Fibroblast of lung (primary cell): Measurements from ENCODE around the gene SEZ6L. TPM values are rescaled to one million over a fixed set of nuclear protein-coding genes. Genes with fewer than 3 reads are reported as not detected.

ENCODE experiments used
- DNase-seq, 2 donors: peaks; one replicate each; pipeline versions ENCODE4 v3.0.0 to v3.0.0-alpha.2; 2010; ENCODE audit warnings: low read depth in 2 of 2
- H2AFZ ChIP-seq: 2 replicates; pipeline ENCODE4 v1.5.1; 2012; ENCODE audit warnings: low read length, control low read depth, inconsistent platforms
- H3K27ac ChIP-seq: 2 replicates; pipeline ENCODE4 v1.5.1; 2011; ENCODE audit warnings: low read length, control low read depth; ENCODE audit not compliant: insufficient read depth
- H3K27me3 ChIP-seq: 2 replicates; pipeline ENCODE4 v1.5.1; 2011; ENCODE audit warnings: mild to moderate bottlenecking, low read length; ENCODE audit not compliant: control insufficient read depth, insufficient read depth
- H3K36me3 ChIP-seq: 2 replicates; pipeline ENCODE4 v1.5.1; 2011; ENCODE audit warnings: low read length; ENCODE audit not compliant: control insufficient read depth, insufficient read depth
- H3K4me1 ChIP-seq: 2 replicates; pipeline ENCODE4 v1.5.1; 2011; ENCODE audit warnings: low read length; ENCODE audit not compliant: control insufficient read depth, insufficient read depth; ENCODE audit errors: extremely low read depth
- H3K4me2 ChIP-seq: 2 replicates; pipeline ENCODE4 v1.5.1; 2011; ENCODE audit warnings: low read length, control low read depth; ENCODE audit not compliant: insufficient read depth; ENCODE audit errors: extremely low read depth
- H3K4me3 ChIP-seq, 4 experiments: fragments of 200-600 bp in 1 of 4; sonication (generic) in 1 of 4; replicated peaks in 1 of 4; 2 replicates each; pipeline ENCODE4 v1.5.1; 2011 to 2016; ENCODE audit warnings: low read length in 4 of 4, low read depth in 3 of 4, mild to moderate bottlenecking in 3 of 4, control low read depth in 2 of 4, inconsistent platforms in 1 of 4, mixed read lengths in 1 of 4; ENCODE audit not compliant: insufficient read depth in 1 of 4; ENCODE audit errors: control extremely low read depth in 1 of 4
- H3K79me2 ChIP-seq: 2 replicates; pipeline ENCODE4 v1.5.1; 2012; ENCODE audit warnings: mild to moderate bottlenecking, low read length, inconsistent platforms; ENCODE audit not compliant: control insufficient read depth, insufficient read depth
- H3K9ac ChIP-seq: 2 replicates; pipeline ENCODE4 v1.5.1; 2011; ENCODE audit warnings: mild to moderate bottlenecking, low read length, control low read depth; ENCODE audit not compliant: insufficient read depth
- H3K9me3 ChIP-seq: 2 replicates; pipeline ENCODE4 v1.5.1; 2012; ENCODE audit warnings: low read depth, low read length; ENCODE audit not compliant: control insufficient read depth, insufficient read depth
- H4K20me1 ChIP-seq: 2 replicates; pipeline ENCODE4 v1.5.1; 2011; ENCODE audit warnings: low read length; ENCODE audit not compliant: control insufficient read depth, insufficient read depth; ENCODE audit errors: extremely low read depth
- EZH2 ChIP-seq: IDR thresholded peaks from 2 replicates; pipeline ENCODE4 v1.5.1; 2012; ENCODE audit warnings: low read length, control low read depth, mild to moderate bottlenecking; ENCODE audit errors: missing control alignments
- polyA minus RNA-seq: library from RNA; depleted of rRNA, polyadenylated mRNA; stranded (reverse); fragments of >200 nt; gene quantifications from 2 replicates; pipeline ENCODE4 v1.2.3, GENCODE V29; 2011; ENCODE audit warnings: low replicate concordance
- polyA plus RNA-seq, 2 donors: library from polyadenylated mRNA; depleted of rRNA in 1 of 2; stranded (reverse) in 1 of 2; unstranded in 1 of 2; fragments of >200 nt; gene quantifications; 2 replicates each; pipeline ENCODE4 v1.2.1, GENCODE V29; 2011 to 2012; ENCODE audit warnings: missing spikeins in 1 of 2
- total RNA-seq: library from RNA; depleted of rRNA; stranded (reverse); fragments of >200 nt; gene quantifications from 2 replicates; pipeline ENCODE4 v1.2.1, GENCODE V29; 2014
- TF ChIP-seq, protein P1 (sequence below), 2 donors: IDR thresholded peaks in 1 of 2; conservative IDR thresholded peaks in 1 of 2; 1 replicate in 1 of 2; 2 replicates in 1 of 2; pipeline ENCODE4 v1.5.1; 2011 to 2012; ENCODE audit warnings: low read length in 2 of 2, control low read depth in 1 of 2, inconsistent platforms in 1 of 2, low read depth in 1 of 2, mild to moderate bottlenecking in 1 of 2

The SEZ6L gene
- total RNA-seq (not detected in 2 replicates), polyA plus RNA-seq (not detected in 2 replicates), polyA minus RNA-seq (not detected in 2 replicates)
- not detected in 2 replicates for polyA plus RNA-seq (2012)

DNA sequence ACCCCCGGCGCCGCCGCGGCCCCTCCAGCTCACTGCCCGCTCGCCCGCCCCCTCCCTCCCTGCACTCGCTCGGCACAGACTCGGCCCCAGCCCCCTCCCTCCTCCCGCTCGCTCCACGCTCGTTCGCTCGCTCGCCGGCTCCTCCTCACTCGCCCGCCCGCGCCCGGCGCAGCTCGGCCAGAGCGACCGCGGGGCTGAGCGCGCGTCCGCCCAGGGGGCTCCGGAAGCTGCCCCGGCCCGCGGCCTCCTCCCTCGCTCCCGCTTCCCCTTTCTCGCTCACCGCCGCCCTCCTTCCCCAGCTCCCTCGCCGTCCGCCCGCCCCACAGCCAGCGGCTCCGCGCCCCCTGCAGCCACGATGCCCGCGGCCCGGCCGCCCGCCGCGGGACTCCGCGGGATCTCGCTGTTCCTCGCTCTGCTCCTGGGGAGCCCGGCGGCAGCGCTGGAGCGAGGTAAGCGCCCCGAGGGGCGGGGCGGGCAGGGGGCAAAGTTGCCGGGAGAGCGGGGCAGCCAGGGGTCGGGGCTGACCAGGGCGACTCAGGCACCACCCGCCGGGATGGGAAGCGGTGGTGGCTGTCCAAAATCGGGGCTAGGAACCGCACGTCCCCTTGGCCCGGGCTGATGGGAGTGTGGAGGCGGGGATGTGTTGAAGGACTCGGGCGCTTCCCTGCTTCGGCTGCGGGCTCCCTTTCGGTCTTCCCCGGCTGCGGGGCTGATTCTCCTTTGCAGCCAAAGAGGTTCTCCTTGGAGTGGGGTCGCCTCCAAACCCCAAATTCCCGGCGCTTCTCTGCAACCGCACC lies at the start of gene SEZ6L:
SEZ6L (plus strand) TSS at position 148 of the 797 bp plus-strand sequence; CDS start at position 356, 208 bp downstream.
- Histone ChIP-seq H3K4me1 (no peaks in the 10 kb centered on the region), H3K4me3 (no peak within 1 kb of the TSS), H3K9ac (no peak within 1 kb of the TSS), H3K79me2 (no peaks in the 10 kb centered on the region), H4K20me1 (no peaks in the 10 kb centered on the region), H2AFZ (no peak within 1 kb of the TSS), H3K4me2 (no peak within 1 kb of the TSS), H3K36me3 (no peaks in the 10 kb centered on the region), H3K9me3 (no peaks in the 10 kb centered on the region), H3K27ac (no peak within 1 kb of the TSS), H3K27me3 (peaks cover 8% of the 10 kb centered on the region)
- no peak for TF ChIP-seq EZH2
- TF ChIP-seq, protein P1, sequence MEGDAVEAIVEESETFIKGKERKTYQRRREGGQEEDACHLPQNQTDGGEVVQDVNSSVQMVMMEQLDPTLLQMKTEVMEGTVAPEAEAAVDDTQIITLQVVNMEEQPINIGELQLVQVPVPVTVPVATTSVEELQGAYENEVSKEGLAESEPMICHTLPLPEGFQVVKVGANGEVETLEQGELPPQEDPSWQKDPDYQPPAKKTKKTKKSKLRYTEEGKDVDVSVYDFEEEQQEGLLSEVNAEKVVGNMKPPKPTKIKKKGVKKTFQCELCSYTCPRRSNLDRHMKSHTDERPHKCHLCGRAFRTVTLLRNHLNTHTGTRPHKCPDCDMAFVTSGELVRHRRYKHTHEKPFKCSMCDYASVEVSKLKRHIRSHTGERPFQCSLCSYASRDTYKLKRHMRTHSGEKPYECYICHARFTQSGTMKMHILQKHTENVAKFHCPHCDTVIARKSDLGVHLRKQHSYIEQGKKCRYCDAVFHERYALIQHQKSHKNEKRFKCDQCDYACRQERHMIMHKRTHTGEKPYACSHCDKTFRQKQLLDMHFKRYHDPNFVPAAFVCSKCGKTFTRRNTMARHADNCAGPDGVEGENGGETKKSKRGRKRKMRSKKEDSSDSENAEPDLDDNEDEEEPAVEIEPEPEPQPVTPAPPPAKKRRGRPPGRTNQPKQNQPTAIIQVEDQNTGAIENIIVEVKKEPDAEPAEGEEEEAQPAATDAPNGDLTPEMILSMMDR (conservative IDR thresholded peaks at IDR 0.05 in 1 of 2, IDR thresholded peaks at IDR 0.05 in 1 of 2; ENCODE audit: low read depth in 1 of 2, low read length in 2 of 2): no peak
- DNase-seq: peak in 1 of 2 donors; percentile 7

- Histone ChIP-seq H3K4me3 (no peak overlapping the region), H3K79me2 (no peaks in the 10 kb centered on the region), H3K4me2 (no peak overlapping the region), H3K9me3 (no peaks in the 10 kb centered on the region), H3K9ac (no peak overlapping the region), H3K27ac (no peak overlapping the region), H3K4me1 (no peaks in the 10 kb centered on the region), H3K27me3 (no peaks in the 10 kb centered on the region), H3K36me3 (no peaks in the 10 kb centered on the region), H4K20me1 (no peaks in the 10 kb centered on the region), H2AFZ (no peak overlapping the region)
- DNase-seq: no peak
- TF ChIP-seq EZH2: no peak
- TF ChIP-seq, protein P1 (conservative IDR thresholded peaks at IDR 0.05 in 1 of 2, IDR thresholded peaks at IDR 0.05 in 1 of 2; ENCODE audit: low read depth in 1 of 2, low read length in 2 of 2): no peak
Measured at GRCh38 chr22:26122920-26123468, 46.3 kb upstream of the SEZ6L start.

DNA sequence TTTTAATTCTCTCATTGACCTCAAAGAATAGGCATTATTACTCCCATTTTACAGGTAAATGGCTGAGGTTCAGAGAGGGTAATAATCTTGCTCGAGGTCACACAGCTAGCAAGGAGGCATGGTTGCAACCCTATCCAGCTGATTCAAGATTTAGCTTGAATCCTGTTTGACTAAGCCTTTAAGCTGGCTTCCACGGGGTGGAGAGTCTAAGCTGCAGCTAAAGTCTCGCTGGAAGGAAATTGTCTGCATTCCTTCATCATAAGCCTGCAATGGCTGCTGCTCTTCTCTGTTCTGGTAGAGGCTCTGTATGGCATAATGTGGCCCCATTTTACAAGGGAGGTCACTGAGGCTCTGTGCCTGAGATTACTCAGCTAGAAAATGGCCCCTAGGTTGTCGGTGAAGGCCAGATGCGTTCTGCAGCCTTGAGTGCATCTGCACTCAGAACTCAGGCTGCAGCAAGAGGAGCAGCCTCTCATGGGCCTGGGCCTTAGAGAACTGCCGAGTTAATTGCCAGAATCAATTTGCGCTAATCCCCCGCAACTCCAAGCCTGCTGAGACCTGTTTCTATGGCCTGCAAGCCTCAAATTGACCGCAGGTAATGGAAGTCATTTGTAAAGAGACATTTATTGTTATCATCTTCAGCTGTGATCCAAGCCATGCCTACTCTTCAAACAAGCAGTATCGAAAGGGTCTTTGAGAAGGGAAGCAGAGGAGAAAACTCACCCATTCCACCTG lies 44.1 kb upstream of the SEZ6L start:
- Histone ChIP-seq H3K36me3 (no peaks in the 10 kb centered on the region), H3K4me1 (no peaks in the 10 kb centered on the region), H3K9me3 (no peaks in the 10 kb centered on the region), H2AFZ (no peak overlapping the region), H3K27me3 (no peaks in the 10 kb centered on the region), H3K79me2 (no peaks in the 10 kb centered on the region), H3K9ac (no peak overlapping the region), H3K4me2 (no peak overlapping the region), H3K4me3 (no peak overlapping the region), H4K20me1 (no peaks in the 10 kb centered on the region), H3K27ac (no peak overlapping the region)
- TF ChIP-seq, protein P1 (conservative IDR thresholded peaks at IDR 0.05 in 1 of 2, IDR thresholded peaks at IDR 0.05 in 1 of 2; ENCODE audit: low read depth in 1 of 2, low read length in 2 of 2): no peak
- TF ChIP-seq EZH2: no peak
- DNase-seq: no peak
